OCI-LY3 (cell line): ENCODE results near the gene GNS.

Source experiments
- H2AFZ ChIP-seq: fragments of 200-600, 300-600 bp; shearing (Covaris generic); 2 replicates; pipeline ENCODE4 v1.6.0; 2014; ENCODE audit warnings: antibody characterized with exemption, low read depth, low read length
- H3K27ac ChIP-seq: fragments of 200-600, 300-600 bp; sonication (generic); 2 replicates; pipeline ENCODE4 v1.5.1; 2014; ENCODE audit warnings: mild to moderate bottlenecking, low read length, moderate library complexity, mixed read lengths
- H3K27me3 ChIP-seq: fragments of 200-600, 300-600 bp; sonication (generic); 2 replicates; pipeline ENCODE4 v1.6.1; 2014; ENCODE audit warnings: low read depth, low read length, mixed read lengths
- H3K36me3 ChIP-seq: fragments of 200-600, 300-600 bp; sonication (generic); replicated peaks from 2 replicates; pipeline ENCODE3; 2014; ENCODE audit warnings: low read depth, low read length, mixed read lengths
- H3K4me1 ChIP-seq: fragments of 300-600, 200-600 bp; sonication (generic); 2 replicates; pipeline ENCODE4 v1.6.1; 2014; ENCODE audit warnings: low read length, mixed read lengths
- H3K4me2 ChIP-seq: fragments of 200-600, 300-600 bp; sonication (generic); 2 replicates; pipeline ENCODE4 v1.6.1; 2014; ENCODE audit warnings: low read length, mixed read lengths
- H3K4me3 ChIP-seq: fragments of 300-600, 200-600 bp; sonication (generic); 2 replicates; pipeline ENCODE4 v1.5.1; 2014; ENCODE audit warnings: antibody characterized with exemption, mild to moderate bottlenecking, low read length, moderate library complexity
- H3K79me2 ChIP-seq: fragments of 300-600, 200-600 bp; shearing (Covaris generic); 2 replicates; pipeline ENCODE4 v1.6.1; 2014; ENCODE audit warnings: mild to moderate bottlenecking, low read length, mixed read lengths
- H3K9ac ChIP-seq: fragments of 300-600, 200-600 bp; shearing (Covaris generic); 2 replicates; pipeline ENCODE4 v1.6.0; 2014; ENCODE audit warnings: mild to moderate bottlenecking, low read length, moderate library complexity
- H3K9me3 ChIP-seq: fragments of 200-600, 300-600 bp; shearing (Covaris generic); 2 replicates; pipeline ENCODE4 v1.6.1; 2014; ENCODE audit warnings: low read length, mixed read lengths; ENCODE audit not compliant: insufficient read depth
- H4K20me1 ChIP-seq: fragments of 200-600, 300-600 bp; sonication (generic); 2 replicates; pipeline ENCODE4 v1.6.1; 2016; ENCODE audit warnings: low read length, mixed read lengths; ENCODE audit not compliant: insufficient read depth
- CTCF ChIP-seq: fragments of 200-600, 300-600 bp; sonication (generic); IDR thresholded peaks from 2 replicates; pipeline ENCODE4 v1.5.1; 2014; ENCODE audit warnings: antibody characterized with exemption, low read length, low read depth
- EZH2phosphoT487 ChIP-seq: fragments of 200-600 bp; shearing (Covaris generic); IDR thresholded peaks from 2 replicates; pipeline ENCODE4 v1.6.1; 2018; ENCODE audit warnings: antibody characterized with exemption, mixed run types, low read depth

Gene GNS

DNA sequence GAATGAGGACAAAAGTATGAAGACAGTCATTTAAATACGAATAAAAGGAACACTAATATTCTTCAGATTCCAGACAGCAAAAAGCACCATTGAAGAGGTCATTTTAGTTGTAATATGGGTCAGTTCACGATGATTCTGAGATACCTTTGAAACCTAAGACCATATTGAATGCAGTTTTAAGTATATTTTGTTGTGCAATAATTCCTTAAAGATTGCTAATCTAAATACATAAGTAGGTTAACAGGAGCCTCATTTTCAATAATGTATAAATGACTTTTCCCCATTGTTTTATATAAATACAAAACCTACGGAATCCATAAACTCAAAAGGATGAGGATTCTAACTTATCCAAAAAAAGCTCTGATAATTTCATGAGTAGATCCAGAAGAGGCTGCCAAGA is 5.8 kb downstream of the GNS start:
- peaks cover 9% of the 10 kb centered on the region for H3K4me1 ChIP-seq

GRCh38 chr12:64752833-64753238 is 6.4 kb downstream of the GNS start:
- Histone ChIP-seq H3K79me2 (no peaks in the 10 kb centered on the region), H3K4me2 (no peak overlapping the region), H3K9ac (no peak overlapping the region), H4K20me1 (no peaks in the 10 kb centered on the region), H3K36me3 (no peaks in the 10 kb centered on the region), H2AFZ (no peak overlapping the region), H3K4me3 (no peak overlapping the region), H3K9me3 (no peaks in the 10 kb centered on the region), H3K27ac (no peak overlapping the region), H3K4me1 (peaks cover 4% of the 10 kb centered on the region), H3K27me3 (no peaks in the 10 kb centered on the region)
- TF ChIP-seq EZH2phosphoT487: no peak
- no peak for TF ChIP-seq CTCF

More for the DNA sequence above, 5.8 kb downstream of the GNS start:
- Histone ChIP-seq H3K9ac (no peak overlapping the region), H3K4me3 (no peak overlapping the region), H3K36me3 (no peaks in the 10 kb centered on the region), H3K4me2 (no peak overlapping the region), H3K27ac (no peak overlapping the region), H2AFZ (no peak overlapping the region), H3K27me3 (no peaks in the 10 kb centered on the region), H3K79me2 (peaks cover under 1% of the 10 kb centered on the region; the same call in 1 of the 2 replicates), H4K20me1 (no peaks in the 10 kb centered on the region), H3K9me3 (no peaks in the 10 kb centered on the region)
- TF ChIP-seq CTCF (no peak), EZH2phosphoT487 (no peak)

GRCh38 chr12:64752032-64752431 is 7.2 kb downstream of the GNS start:
- no peak overlapping the region for H3K27ac ChIP-seq
- TF ChIP-seq EZH2phosphoT487 (no peak), CTCF (no peak)
- no peaks in the 10 kb centered on the region for H3K36me3 ChIP-seq
- H3K4me3 ChIP-seq: no peak overlapping the region
- no peak overlapping the region for H2AFZ ChIP-seq
- no peaks in the 10 kb centered on the region for H3K4me1 ChIP-seq
- no peaks in the 10 kb centered on the region for H4K20me1 ChIP-seq
- no peaks in the 10 kb centered on the region for H3K9me3 ChIP-seq
- no peak overlapping the region for H3K9ac ChIP-seq
- H3K79me2 ChIP-seq: no peaks in the 10 kb centered on the region
- H3K27me3 ChIP-seq: no peaks in the 10 kb centered on the region
- no peak overlapping the region for H3K4me2 ChIP-seq

DNA sequence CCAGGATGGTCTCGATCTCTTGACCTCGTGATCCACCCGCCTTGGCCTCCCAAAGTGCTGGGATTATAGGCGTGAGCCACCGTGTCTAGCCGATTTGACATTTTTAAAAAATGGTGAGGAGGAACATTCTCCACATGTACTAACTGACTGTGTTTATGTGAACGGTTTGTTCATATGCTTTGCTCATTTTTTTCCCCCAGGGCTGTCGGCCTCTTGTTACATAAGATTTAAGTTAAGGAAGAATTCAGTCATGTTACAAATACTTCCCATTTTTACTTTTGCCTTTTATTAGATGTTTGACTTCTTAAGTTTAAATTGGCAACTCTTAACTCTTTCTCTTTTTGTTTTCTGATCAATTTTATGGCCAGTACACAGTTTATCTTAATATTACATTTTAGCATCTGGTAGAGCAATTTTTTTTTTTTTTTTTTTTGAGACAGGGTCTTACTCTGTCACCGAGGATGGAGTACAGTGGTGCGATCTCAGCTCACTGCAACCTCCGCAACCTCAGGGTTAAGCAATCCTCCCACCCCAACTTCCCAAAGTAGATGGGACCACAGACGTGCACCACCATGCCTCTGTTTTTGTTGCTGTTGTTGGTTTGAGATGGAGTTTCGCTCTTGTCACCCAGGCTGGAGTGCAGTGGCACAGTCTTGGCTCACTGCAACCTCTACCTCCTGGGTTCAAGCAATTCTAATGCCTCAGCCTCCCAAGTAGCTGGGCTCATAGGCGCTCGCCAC is 9.6 kb downstream of the GNS start:
- H3K27me3 ChIP-seq: no peaks in the 10 kb centered on the region
- H3K4me3 ChIP-seq: no peak overlapping the region
- H3K36me3 ChIP-seq: no peaks in the 10 kb centered on the region
- no peak for TF ChIP-seq EZH2phosphoT487
- no peak for TF ChIP-seq CTCF
- no peak overlapping the region for H2AFZ ChIP-seq
- H3K4me2 ChIP-seq: no peak overlapping the region
- no peak overlapping the region for H3K27ac ChIP-seq
- no peak overlapping the region for H3K9ac ChIP-seq
- no peaks in the 10 kb centered on the region for H4K20me1 ChIP-seq
- no peaks in the 10 kb centered on the region for H3K9me3 ChIP-seq
- H3K4me1 ChIP-seq: no peaks in the 10 kb centered on the region
- no peaks in the 10 kb centered on the region for H3K79me2 ChIP-seq
